GM12878 (cell line): Measurements from ENCODE around the gene SLC17A8. TPM values are rescaled to one million over a fixed set of nuclear protein-coding genes. Genes with fewer than 3 reads are reported as not detected.

Experiments
- ATAC-seq: fragments of 200-7000 bp; cut with Tn5 transposase; 3 replicates; pipeline ENCODE4 v1.9.1; 2020; ENCODE audit warnings: mild to moderate bottlenecking, moderate library complexity
- BruUV-seq: library from RNA; stranded (reverse); fragments of 400-500 nt; replicated peaks from 2 replicates; lab custom pipeline; 2021; lab: Mats Ljungman, UMichigan
- CTCF ChIA-PET: fragments of 300-600 bp; sonication (Branson Sonifier 250); formaldehyde crosslinking; extraction: SDS; loops from one replicate; lab custom pipeline; 2021; ENCODE audit warnings: inconsistent platforms; lab: Yijun Ruan, JAX
- POLR2A ChIA-PET: fragments of 350-600 bp; formaldehyde crosslinking; extraction: SDS; loops from one replicate; lab custom pipeline; 2021; ENCODE audit warnings: inconsistent platforms; lab: Charles Lee
- RAD21 ChIA-PET: fragments of 300-600 bp; sonication (Branson Sonifier 250); formaldehyde crosslinking; loops from one replicate; lab custom pipeline; 2023; ENCODE audit warnings: antibody characterized with exemption; ENCODE audit not compliant: unreplicated experiment; lab: Charles Lee
- SMC1A ChIA-PET: fragments of 300-600 bp; sonication (Branson Sonifier 250); formaldehyde crosslinking; loops from one replicate; lab custom pipeline; 2023; ENCODE audit not compliant: unreplicated experiment, uncharacterized antibody; lab: Charles Lee
- DNase-seq: peaks from one replicate; pipeline ENCODE4 v3.0.0-alpha.2; 2011; ENCODE audit warnings: low read depth, low spot score
- FAIRE-seq: peaks from 3 replicates; lab custom pipeline; 2011; peaks lifted over from hg19 to GRCh38; lab: Jason Lieb, UNC
- H2AFZ ChIP-seq: 2 replicates; pipeline ENCODE4 v1.6.0; 2011; ENCODE audit warnings: low read depth, low read length, control low read depth; ENCODE audit not compliant: control insufficient read depth
- H3K27ac ChIP-seq: 2 replicates; pipeline ENCODE4 v1.5.1; 2011; ENCODE audit warnings: control low read depth; ENCODE audit not compliant: control insufficient read depth, insufficient read depth
- H3K27me3 ChIP-seq, 2 experiments: replicated peaks in 1 of 2; 2 replicates each; pipeline versions ENCODE4 v1.6.0 to v1.6.1; 2011; ENCODE audit warnings: low read length in 1 of 2; ENCODE audit not compliant: control insufficient read depth in 2 of 2, insufficient read depth in 2 of 2
- H3K36me3 ChIP-seq, 2 experiments: 2 replicates each; pipeline ENCODE4 v1.5.1; 2011; ENCODE audit warnings: low read length in 1 of 2; ENCODE audit not compliant: control insufficient read depth in 2 of 2, insufficient read depth in 2 of 2
- H3K4me1 ChIP-seq: 2 replicates; pipeline ENCODE4 v1.6.1; 2011; ENCODE audit warnings: mild to moderate bottlenecking, low read length, moderate library complexity, mixed read lengths; ENCODE audit not compliant: control insufficient read depth, insufficient read depth
- H3K4me2 ChIP-seq: 2 replicates; pipeline ENCODE4 v1.6.0; 2011; ENCODE audit warnings: control low read depth; ENCODE audit not compliant: control insufficient read depth, insufficient read depth
- H3K4me3 ChIP-seq: fragments of 200-600 bp; sonication (generic); 2 replicates; pipeline ENCODE4 v1.5.1; 2016
- H3K79me2 ChIP-seq: 2 replicates; pipeline ENCODE4 v1.6.0; 2011; ENCODE audit warnings: low read length; ENCODE audit not compliant: control insufficient read depth, insufficient read depth
- H3K9ac ChIP-seq: 2 replicates; pipeline ENCODE4 v1.8.0; 2011; ENCODE audit warnings: low read length, control low read depth, mixed read lengths; ENCODE audit not compliant: control insufficient read depth, insufficient read depth
- H3K9me3 ChIP-seq: replicated peaks from 3 replicates; pipeline ENCODE4 v1.5.1; 2011; ENCODE audit warnings: mild to moderate bottlenecking, low read length; ENCODE audit not compliant: control insufficient read depth, insufficient read depth
- H4K20me1 ChIP-seq: 2 replicates; pipeline ENCODE4 v1.6.0; 2011; ENCODE audit not compliant: control insufficient read depth, insufficient read depth
- CREM ChIP-seq: IDR thresholded peaks from 2 replicates; pipeline ENCODE4 v1.6.1; 2014; ENCODE audit warnings: antibody characterized with exemption, low read depth
- IRF4 ChIP-seq: IDR thresholded peaks from 2 replicates; pipeline ENCODE4 v1.6.1; 2011; ENCODE audit warnings: low read depth, low read length
- JUNB ChIP-seq: IDR thresholded peaks from 2 replicates; pipeline ENCODE4 v1.6.1; 2016; ENCODE audit warnings: antibody characterized with exemption, mild to moderate bottlenecking
- RAD21 ChIP-seq: IDR thresholded peaks from 2 replicates; pipeline ENCODE4 v1.6.1; 2011; ENCODE audit warnings: mild to moderate bottlenecking, low read depth, low read length, moderate library complexity; ENCODE audit not compliant: insufficient read depth
- RAD51 ChIP-seq: fragments of 450-650 bp; IDR thresholded peaks from 2 replicates; pipeline ENCODE4 v1.6.1; 2016; ENCODE audit warnings: moderate library complexity, mild to moderate bottlenecking, inconsistent platforms
- SMARCA5 ChIP-seq: fragments of 450-650 bp; IDR thresholded peaks from 2 replicates; pipeline ENCODE4 v1.6.1; 2017; ENCODE audit warnings: mild to moderate bottlenecking
- SMC3 ChIP-seq: IDR thresholded peaks from 2 replicates; pipeline ENCODE4 v1.6.1; 2011; ENCODE audit warnings: low read length, improper control_type of control experiment, borderline replicate concordance
- ZNF384 ChIP-seq: IDR thresholded peaks from 2 replicates; pipeline ENCODE4 v1.6.1; 2012; ENCODE audit warnings: low read depth, mild to moderate bottlenecking, low read length, improper control_type of control experiment, borderline replicate concordance
- WGBS: methylation state at CpG from one replicate; pipeline ENCODE4 v1.1.6; 2016; ENCODE audit warnings: low lambda C conversion rate; ENCODE audit not compliant: insufficient replicate concordance, insufficient coverage; ENCODE audit errors: missing lambda C conversion rate; 5-methylcytosine and 5-hydroxymethylcytosine counted together
- in situ Hi-C: fragments of 300-500 bp; cut with MboI; formaldehyde crosslinking; loops from 9 replicates; pipeline ENCODE4 v1.14.3; 2018; ENCODE audit warnings: mixed read lengths
- intact Hi-C: fragments of 100-400 bp; cut with micrococcal nuclease; formaldehyde crosslinking; loops from one replicate; pipeline ENCODE4 v1.14.2; 2022; ENCODE audit not compliant: unreplicated experiment
- polyA plus RNA-seq, 11 experiments: library from polyadenylated mRNA; depleted of rRNA in 4 of 11; unstranded in 6 of 11; stranded (reverse) in 5 of 11; fragments of >200 nt; fragmentation: Nextera tagmentation in 4 of 11; fragmentation: Illumina TruSeq in 1 of 11; extraction: Ambion mirVana in 4 of 11; extraction: Trizol in 1 of 11; gene quantifications; 1 replicate in 1 of 11; 2 replicates in 10 of 11; pipeline versions ENCODE4 v1.2.1 to v1.2.3, GENCODE V29; 2011 to 2016; ENCODE audit warnings: inconsistent platforms in 2 of 11, missing spikeins in 2 of 11, low read depth in 1 of 11
- total RNA-seq, 4 experiments: library from RNA; depleted of rRNA in 3 of 4; stranded (reverse); fragments of >200 nt in 3 of 4; fragmentation: Illumina TruSeq in 1 of 4; extraction: Trizol in 1 of 4; gene quantifications; 2 replicates each; pipeline versions ENCODE4 v1.2.1 to v1.2.3, GENCODE V29; 2013 to 2021
- TF ChIP-seq, protein P1 (sequence below), 3 experiments: IDR thresholded peaks in 2 of 3; conservative IDR thresholded peaks in 1 of 3; 2 replicates each; pipeline ENCODE4 v1.5.1; 2011; ENCODE audit warnings: low read depth in 3 of 3, low read length in 3 of 3, mild to moderate bottlenecking in 3 of 3, control low read depth in 2 of 3, moderate library complexity in 2 of 3, inconsistent platforms in 1 of 3, mixed read lengths in 1 of 3; ENCODE audit not compliant: control insufficient read depth in 2 of 3, insufficient read depth in 1 of 3; ENCODE audit errors: extremely low read depth in 1 of 3
- TF ChIP-seq, protein P2 (sequence below): fragments of 150-350 bp; IDR thresholded peaks from 2 replicates; pipeline ENCODE4 v1.6.1; 2016; ENCODE audit warnings: low read depth, low read length

SLC17A8 gene
- total and polyA plus RNA-seq, 10 of the 15 experiments (the other 5 are each of a cell fraction or from before 2014, with no cell fraction given): 0.18 TPM; not detected in 9

DNA sequence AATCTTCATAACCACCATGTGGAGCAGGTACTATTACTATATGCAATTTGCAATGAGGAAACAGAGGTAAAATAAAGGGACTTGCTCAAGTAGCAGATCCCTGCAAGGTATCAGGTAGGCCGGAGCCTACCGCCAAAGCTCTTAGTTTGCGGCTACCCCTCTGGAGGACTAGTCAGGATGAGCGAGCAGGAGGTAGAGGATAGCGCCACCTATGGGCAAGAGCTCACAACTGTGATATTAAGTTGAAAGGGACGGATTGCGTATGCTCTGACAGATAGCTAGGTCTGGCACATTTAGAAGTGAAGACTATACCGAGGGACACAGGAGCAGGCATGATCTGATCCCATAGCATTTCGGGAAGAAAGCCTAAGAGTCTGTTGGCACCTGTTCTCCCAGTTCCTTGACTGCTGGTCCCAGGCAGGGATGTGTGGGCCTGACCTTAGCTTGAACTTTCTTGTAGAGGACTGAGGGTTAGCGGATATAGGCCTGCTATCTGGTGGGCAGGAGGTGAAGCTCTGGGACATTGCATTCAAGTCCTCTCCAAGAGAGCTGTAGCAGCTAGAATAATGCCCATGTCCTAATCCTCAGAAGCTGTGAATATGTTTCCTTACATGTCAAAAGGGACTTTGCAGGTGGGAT, 48.0 kb downstream of the SLC17A8 start:
- H3K27me3 ChIP-seq: no peaks in the 10 kb centered on the region; a peak in 1 of 4 replicates
- no peaks in the 10 kb centered on the region for H3K79me2 ChIP-seq
- H3K4me2 ChIP-seq: no peak overlapping the region
- no peaks in the 10 kb centered on the region for H3K36me3 ChIP-seq
- TF ChIP-seq JUNB (no peak), SMARCA5 (no peak), RAD51 (no peak), ZNF384 (no peak), IRF4 (no peak), SMC3 (peak; percentile 52; the same call in 1 of the 2 replicates), CREM (no peak), RAD21 (peak; percentile 54)
- TF ChIP-seq, protein P1, sequence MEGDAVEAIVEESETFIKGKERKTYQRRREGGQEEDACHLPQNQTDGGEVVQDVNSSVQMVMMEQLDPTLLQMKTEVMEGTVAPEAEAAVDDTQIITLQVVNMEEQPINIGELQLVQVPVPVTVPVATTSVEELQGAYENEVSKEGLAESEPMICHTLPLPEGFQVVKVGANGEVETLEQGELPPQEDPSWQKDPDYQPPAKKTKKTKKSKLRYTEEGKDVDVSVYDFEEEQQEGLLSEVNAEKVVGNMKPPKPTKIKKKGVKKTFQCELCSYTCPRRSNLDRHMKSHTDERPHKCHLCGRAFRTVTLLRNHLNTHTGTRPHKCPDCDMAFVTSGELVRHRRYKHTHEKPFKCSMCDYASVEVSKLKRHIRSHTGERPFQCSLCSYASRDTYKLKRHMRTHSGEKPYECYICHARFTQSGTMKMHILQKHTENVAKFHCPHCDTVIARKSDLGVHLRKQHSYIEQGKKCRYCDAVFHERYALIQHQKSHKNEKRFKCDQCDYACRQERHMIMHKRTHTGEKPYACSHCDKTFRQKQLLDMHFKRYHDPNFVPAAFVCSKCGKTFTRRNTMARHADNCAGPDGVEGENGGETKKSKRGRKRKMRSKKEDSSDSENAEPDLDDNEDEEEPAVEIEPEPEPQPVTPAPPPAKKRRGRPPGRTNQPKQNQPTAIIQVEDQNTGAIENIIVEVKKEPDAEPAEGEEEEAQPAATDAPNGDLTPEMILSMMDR (IDR thresholded peaks at IDR 0.05 in 2 of 3, conservative IDR thresholded peaks at IDR 0.05 in 1 of 3; ENCODE audit: control insufficient read depth in 2 of 3, extremely low read depth in 1 of 3, insufficient read depth in 1 of 3, low read depth in 3 of 3, low read length in 3 of 3): peak; percentile 65 to 70 (median 69)
- TF ChIP-seq, protein P2, sequence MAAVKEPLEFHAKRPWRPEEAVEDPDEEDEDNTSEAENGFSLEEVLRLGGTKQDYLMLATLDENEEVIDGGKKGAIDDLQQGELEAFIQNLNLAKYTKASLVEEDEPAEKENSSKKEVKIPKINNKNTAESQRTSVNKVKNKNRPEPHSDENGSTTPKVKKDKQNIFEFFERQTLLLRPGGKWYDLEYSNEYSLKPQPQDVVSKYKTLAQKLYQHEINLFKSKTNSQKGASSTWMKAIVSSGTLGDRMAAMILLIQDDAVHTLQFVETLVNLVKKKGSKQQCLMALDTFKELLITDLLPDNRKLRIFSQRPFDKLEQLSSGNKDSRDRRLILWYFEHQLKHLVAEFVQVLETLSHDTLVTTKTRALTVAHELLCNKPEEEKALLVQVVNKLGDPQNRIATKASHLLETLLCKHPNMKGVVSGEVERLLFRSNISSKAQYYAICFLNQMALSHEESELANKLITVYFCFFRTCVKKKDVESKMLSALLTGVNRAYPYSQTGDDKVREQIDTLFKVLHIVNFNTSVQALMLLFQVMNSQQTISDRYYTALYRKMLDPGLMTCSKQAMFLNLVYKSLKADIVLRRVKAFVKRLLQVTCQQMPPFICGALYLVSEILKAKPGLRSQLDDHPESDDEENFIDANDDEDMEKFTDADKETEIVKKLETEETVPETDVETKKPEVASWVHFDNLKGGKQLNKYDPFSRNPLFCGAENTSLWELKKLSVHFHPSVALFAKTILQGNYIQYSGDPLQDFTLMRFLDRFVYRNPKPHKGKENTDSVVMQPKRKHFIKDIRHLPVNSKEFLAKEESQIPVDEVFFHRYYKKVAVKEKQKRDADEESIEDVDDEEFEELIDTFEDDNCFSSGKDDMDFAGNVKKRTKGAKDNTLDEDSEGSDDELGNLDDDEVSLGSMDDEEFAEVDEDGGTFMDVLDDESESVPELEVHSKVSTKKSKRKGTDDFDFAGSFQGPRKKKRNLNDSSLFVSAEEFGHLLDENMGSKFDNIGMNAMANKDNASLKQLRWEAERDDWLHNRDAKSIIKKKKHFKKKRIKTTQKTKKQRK: no peak
- no peak overlapping the region for H3K9ac ChIP-seq
- DNase-seq (peak; percentile 11), ATAC-seq (peak; percentile 94), FAIRE-seq (peak; percentile 62)
- no peak overlapping the region for H3K27ac ChIP-seq
- intact Hi-C loops (loop anchor here (1.0 kb wide), 1 partner anchor 171 kb away; no protein-coding TSS in a partner anchor), in situ Hi-C loops (loop anchor here (10.0 kb wide), 1 partner anchor 170 kb away; no protein-coding TSS in a partner anchor)
- no peaks in the 10 kb centered on the region for H3K9me3 ChIP-seq
- ChIA-PET CTCF (interaction anchor here (0.5 to 5.1 kb wide), 65 partner anchors 8 to 1361 kb away, joined by 3 to 104 read pairs (median 4); no protein-coding TSS in a partner anchor), POLR2A (interaction anchor here (0.6 kb wide), 1 partner anchor 33 kb away, joined by 3 read pairs; no protein-coding TSS in a partner anchor), SMC1A (interaction anchor here (0.6 to 3.5 kb wide), 27 partner anchors 9 to 268 kb away, joined by 3 to 47 read pairs (median 4); partner anchors contain the start of gene ACTR6), RAD21 (interaction anchor here (0.7 to 4.8 kb wide), 29 partner anchors 10 to 1361 kb away, joined by 3 to 57 read pairs (median 3); partner anchors contain the start of genes DEPDC4, SCYL2 and SLC17A8)
- WGBS: 19% methylated on average over 10 of the region's 10 CpGs
- no peaks in the 10 kb centered on the region for H4K20me1 ChIP-seq
- no peaks in the 10 kb centered on the region for H3K4me1 ChIP-seq
- no TSS peak for BruUV-seq
- H3K4me3 ChIP-seq: no peak overlapping the region
- H2AFZ ChIP-seq: no peak overlapping the region
